ENCODE results near the gene TRIM34. TPM values are rescaled to one million over a fixed set of nuclear protein-coding genes. Genes with fewer than 3 reads are reported as not detected.

The TRIM34 gene, protein sequence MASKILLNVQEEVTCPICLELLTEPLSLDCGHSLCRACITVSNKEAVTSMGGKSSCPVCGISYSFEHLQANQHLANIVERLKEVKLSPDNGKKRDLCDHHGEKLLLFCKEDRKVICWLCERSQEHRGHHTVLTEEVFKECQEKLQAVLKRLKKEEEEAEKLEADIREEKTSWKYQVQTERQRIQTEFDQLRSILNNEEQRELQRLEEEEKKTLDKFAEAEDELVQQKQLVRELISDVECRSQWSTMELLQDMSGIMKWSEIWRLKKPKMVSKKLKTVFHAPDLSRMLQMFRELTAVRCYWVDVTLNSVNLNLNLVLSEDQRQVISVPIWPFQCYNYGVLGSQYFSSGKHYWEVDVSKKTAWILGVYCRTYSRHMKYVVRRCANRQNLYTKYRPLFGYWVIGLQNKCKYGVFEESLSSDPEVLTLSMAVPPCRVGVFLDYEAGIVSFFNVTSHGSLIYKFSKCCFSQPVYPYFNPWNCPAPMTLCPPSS
- polyA plus RNA-seq (13.7 to 20.5 TPM (median 15.8 TPM) in 3 replicates), polyA minus RNA-seq (2.3 to 14.3 TPM (median 11.6 TPM) in 3 replicates)
- polyA plus RNA-seq (2011; ENCODE audit: low read depth): 9.3 TPM
- polyA plus RNA-seq (2011; cell fraction: cytosol; rRNA removed): 7.8 and 18.6 TPM in 2 replicates
- 18.8 and 22.5 TPM in 2 replicates for polyA plus RNA-seq (2011; cell fraction: nucleus; rRNA removed)
- polyA plus RNA-seq (2012; ENCODE audit: low replicate concordance): 3.1 and 7.6 TPM in 2 replicates
- 7.1 TPM for polyA minus RNA-seq (2011; cell fraction: cytosol; rRNA and poly(A)+ RNA removed)
- 3.9 and 6.8 TPM in 2 replicates for polyA minus RNA-seq (2011; cell fraction: nucleus; rRNA and poly(A)+ RNA removed)

DNA sequence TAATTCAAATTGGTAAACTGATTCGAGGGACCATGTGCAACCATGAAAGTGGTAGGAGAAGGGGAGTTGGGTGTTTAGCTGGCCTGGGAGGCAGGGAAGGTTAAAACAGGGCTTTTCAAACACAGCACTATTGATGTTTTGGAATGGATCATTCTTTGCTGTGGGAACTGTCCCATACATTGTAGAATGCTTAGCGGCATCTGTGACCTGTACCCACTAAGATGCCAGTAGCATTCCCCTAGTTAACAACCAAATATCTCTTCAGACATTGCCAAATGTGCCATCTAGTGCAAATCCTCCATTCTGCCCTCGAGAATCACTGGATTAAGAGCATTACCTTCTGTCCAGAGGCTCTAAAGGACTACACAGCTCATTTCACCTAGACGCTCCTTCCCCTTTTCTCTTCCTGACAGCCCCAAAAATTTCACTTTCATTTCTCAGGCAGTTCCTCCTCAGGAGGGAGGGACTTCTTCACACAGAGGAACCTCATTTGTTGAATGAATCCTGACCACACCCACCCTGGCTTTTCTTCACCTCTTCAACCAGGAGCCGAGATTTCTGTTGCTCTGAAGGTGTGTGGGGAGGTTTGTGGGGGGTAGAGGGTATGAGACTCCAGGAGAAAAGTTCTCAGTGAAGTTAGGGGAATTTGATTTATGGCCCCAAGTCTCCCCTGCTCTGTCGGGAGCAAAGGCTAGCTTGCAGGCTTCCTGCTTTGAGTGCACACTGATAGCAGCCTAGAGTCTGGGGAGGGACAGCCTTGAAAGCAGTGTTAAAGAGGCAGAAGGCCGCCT, at the start of gene TRIM34:
Gene TRIM34, plus strand, starts transcription at position 513 of the 791 bp plus-strand sequence. CDS start 7,331 bp downstream, outside the sequence.
- H3K36me3 ChIP-seq (ENCODE audit: control insufficient read depth in 2 of 2, extremely low read depth in 1 of 2, insufficient read depth in 2 of 2, low read length in 2 of 2): no peaks in the 10 kb centered on the region
- dilution Hi-C loops (cut with MboI; ENCODE audit: extremely low pct_ligation_motif_present, low sequenced_read_pairs): no loop called here
- no peaks in the 10 kb centered on the region for H3K79me2 ChIP-seq (ENCODE audit: control insufficient read depth, insufficient read depth, low read length)
- H3K9me1 ChIP-seq (ENCODE audit: control insufficient read depth, extremely low read depth, insufficient read depth, low read length): no peaks in the 10 kb centered on the region
- peak within 1 kb of the TSS; percentile 87 for H2AFZ ChIP-seq (ENCODE audit: control insufficient read depth, low read length)
- no peaks in the 10 kb centered on the region for H3K9me3 ChIP-seq (ENCODE audit: control insufficient read depth, low read depth, low read length)
- H3K27me3 ChIP-seq (ENCODE audit: control insufficient read depth, extremely low read depth, insufficient read depth, low read length): no peaks in the 10 kb centered on the region
- H3K4me1 ChIP-seq (ENCODE audit: control insufficient read depth, extremely low read depth, insufficient read depth, low read length): peaks cover 43% of the 10 kb centered on the region
- H3K4me2 ChIP-seq (ENCODE audit: control insufficient read depth, extremely low read depth, insufficient read depth, low read depth, low read length): peak within 1 kb of the TSS; percentile 100
- no peak for TF ChIP-seq EZH2 (IDR thresholded peaks at IDR 0.05; ENCODE audit: low read length)
- TF ChIP-seq, protein P1, sequence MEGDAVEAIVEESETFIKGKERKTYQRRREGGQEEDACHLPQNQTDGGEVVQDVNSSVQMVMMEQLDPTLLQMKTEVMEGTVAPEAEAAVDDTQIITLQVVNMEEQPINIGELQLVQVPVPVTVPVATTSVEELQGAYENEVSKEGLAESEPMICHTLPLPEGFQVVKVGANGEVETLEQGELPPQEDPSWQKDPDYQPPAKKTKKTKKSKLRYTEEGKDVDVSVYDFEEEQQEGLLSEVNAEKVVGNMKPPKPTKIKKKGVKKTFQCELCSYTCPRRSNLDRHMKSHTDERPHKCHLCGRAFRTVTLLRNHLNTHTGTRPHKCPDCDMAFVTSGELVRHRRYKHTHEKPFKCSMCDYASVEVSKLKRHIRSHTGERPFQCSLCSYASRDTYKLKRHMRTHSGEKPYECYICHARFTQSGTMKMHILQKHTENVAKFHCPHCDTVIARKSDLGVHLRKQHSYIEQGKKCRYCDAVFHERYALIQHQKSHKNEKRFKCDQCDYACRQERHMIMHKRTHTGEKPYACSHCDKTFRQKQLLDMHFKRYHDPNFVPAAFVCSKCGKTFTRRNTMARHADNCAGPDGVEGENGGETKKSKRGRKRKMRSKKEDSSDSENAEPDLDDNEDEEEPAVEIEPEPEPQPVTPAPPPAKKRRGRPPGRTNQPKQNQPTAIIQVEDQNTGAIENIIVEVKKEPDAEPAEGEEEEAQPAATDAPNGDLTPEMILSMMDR (optimal IDR thresholded peaks at IDR 0.05 in 1 of 3, IDR thresholded peaks at IDR 0.05 in 1 of 3, conservative IDR thresholded peaks at IDR 0.05 in 1 of 3; ENCODE audit: extremely low read depth in 1 of 3, insufficient read depth in 2 of 3, low read length in 3 of 3): no peak
- H3K9ac ChIP-seq (ENCODE audit: control insufficient read depth, extremely low read depth, insufficient read depth, low read length): peak within 1 kb of the TSS; percentile 84
- DNase-seq (ENCODE audit: low read depth, low spot score) (no peak), FAIRE-seq (peak; percentile 92)
- H3K27ac ChIP-seq (ENCODE audit: control insufficient read depth, insufficient read depth, low read length): peak within 1 kb of the TSS; percentile 74
- peak within 1 kb of the TSS; percentile 55 to 92 (median 90) for H3K4me3 ChIP-seq (ENCODE audit: control insufficient read depth in 2 of 3, extremely low read depth in 1 of 3, insufficient read depth in 2 of 3, low read depth in 1 of 3, low read length in 3 of 3)
- no peaks in the 10 kb centered on the region for H4K20me1 ChIP-seq (ENCODE audit: control insufficient read depth, extremely low read depth, insufficient read depth, low read length)

DNA sequence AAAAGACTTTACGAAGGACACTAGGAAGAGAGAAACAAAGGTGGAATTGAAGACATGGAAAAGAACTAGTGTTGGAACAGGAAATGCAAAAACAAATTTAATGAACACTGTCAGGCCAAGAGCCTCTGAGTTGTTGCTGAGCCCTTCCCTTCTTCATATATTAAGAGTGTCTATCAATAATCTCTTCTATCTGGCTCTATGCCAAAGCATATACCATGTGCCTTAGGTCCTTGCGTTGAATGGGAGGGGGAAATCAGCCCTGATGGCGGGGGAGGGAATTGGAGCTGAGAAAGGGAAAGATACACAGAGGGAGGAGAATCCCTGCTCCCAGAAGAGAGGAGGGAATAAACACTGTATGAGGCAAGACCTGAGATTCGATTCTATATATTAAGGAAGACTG, 49.6 kb upstream of the TRIM34 start:
- Histone ChIP-seq H3K36me3 (ENCODE audit: control insufficient read depth in 2 of 2, extremely low read depth in 1 of 2, insufficient read depth in 2 of 2, low read length in 2 of 2) (no peaks in the 10 kb centered on the region), H3K4me3 (ENCODE audit: control insufficient read depth in 2 of 3, extremely low read depth in 1 of 3, insufficient read depth in 2 of 3, low read depth in 1 of 3, low read length in 3 of 3) (no peak overlapping the region), H3K27ac (ENCODE audit: control insufficient read depth, insufficient read depth, low read length) (no peak overlapping the region), H3K9me1 (ENCODE audit: control insufficient read depth, extremely low read depth, insufficient read depth, low read length) (no peaks in the 10 kb centered on the region), H3K4me2 (ENCODE audit: control insufficient read depth, extremely low read depth, insufficient read depth, low read depth, low read length) (no peak overlapping the region), H2AFZ (ENCODE audit: control insufficient read depth, low read length) (no peak overlapping the region), H3K27me3 (ENCODE audit: control insufficient read depth, extremely low read depth, insufficient read depth, low read length) (no peaks in the 10 kb centered on the region), H3K9ac (ENCODE audit: control insufficient read depth, extremely low read depth, insufficient read depth, low read length) (no peak overlapping the region), H3K4me1 (ENCODE audit: control insufficient read depth, extremely low read depth, insufficient read depth, low read length) (no peaks in the 10 kb centered on the region), H4K20me1 (ENCODE audit: control insufficient read depth, extremely low read depth, insufficient read depth, low read length) (no peaks in the 10 kb centered on the region), H3K9me3 (ENCODE audit: control insufficient read depth, low read depth, low read length) (no peaks in the 10 kb centered on the region), H3K79me2 (ENCODE audit: control insufficient read depth, insufficient read depth, low read length) (no peaks in the 10 kb centered on the region)
- dilution Hi-C loops (cut with MboI; ENCODE audit: extremely low pct_ligation_motif_present, low sequenced_read_pairs): no loop called here
- TF ChIP-seq EZH2 (IDR thresholded peaks at IDR 0.05; ENCODE audit: low read length): no peak
- TF ChIP-seq, protein P1 (optimal IDR thresholded peaks at IDR 0.05 in 1 of 3, IDR thresholded peaks at IDR 0.05 in 1 of 3, conservative IDR thresholded peaks at IDR 0.05 in 1 of 3; ENCODE audit: extremely low read depth in 1 of 3, insufficient read depth in 2 of 3, low read length in 3 of 3): no peak
- DNase-seq (ENCODE audit: low read depth, low spot score) (no peak), FAIRE-seq (no peak)

Data from keratinocyte (primary cell).